Measurements from ENCODE around the gene RAPGEF4. TPM values are rescaled to one million over a fixed set of nuclear protein-coding genes. Genes with fewer than 3 reads are reported as not detected.

Gene RAPGEF4
- total and polyA plus RNA-seq, 9 of the 15 experiments (the other 6 are each of a cell fraction or from before 2014, with no cell fraction given): 0.04 to 0.33 (median 0.13) TPM; not detected in 6

GRCh38 chr2:172969166-172969565 is 233.5 kb downstream of the RAPGEF4 start (continued):
- no peak for TF ChIP-seq E2F3 (CRISPR knock-in tag; IDR thresholded peaks at IDR 0.05)
- TF ChIP-seq NCOA6 (IDR thresholded peaks at IDR 0.05): no peak
- TF ChIP-seq MYC (IDR thresholded peaks at IDR 0.05; ENCODE audit: low read depth, low read length): no peak
- no peak for TF ChIP-seq MYC (CRISPR knock-in tag; IDR thresholded peaks at IDR 0.05; ENCODE audit: borderline replicate concordance, low read depth)
- no peak for TF ChIP-seq TAF7 (tag; IDR thresholded peaks at IDR 0.05)
- TF ChIP-seq HIVEP1 (CRISPR knock-in tag; IDR thresholded peaks at IDR 0.05): no peak
- no peak for TF ChIP-seq TRIM24 (IDR thresholded peaks at IDR 0.05)
- no peak for TF ChIP-seq SRSF1 (IDR thresholded peaks at IDR 0.05; ENCODE audit: low read depth, low read length)
- no peak for TF ChIP-seq ZNF239 (CRISPR knock-in tag; IDR thresholded peaks at IDR 0.05)

- no peak overlapping the region for H3K4me2 ChIP-seq (ENCODE audit: insufficient read depth, low read length)
- ChIA-PET POLR2A (interaction anchor here (0.5 kb wide), 1 partner anchor 263 kb away, joined by 3 read pairs; no protein-coding TSS in a partner anchor), CTCF (ENCODE audit: low intra/inter-chr PET ratio) (no interaction called here)
- no peaks in the 10 kb centered on the region for H3K4me1 ChIP-seq (replicated peaks in 1 of 2; ENCODE audit: control insufficient read depth in 2 of 2, insufficient read depth in 2 of 2, low read length in 2 of 2)
- intact Hi-C loops (cut with micrococcal nuclease): no loop called here
- H3K9ac ChIP-seq (ENCODE audit: insufficient read depth in 1 of 2, low read depth in 2 of 2, low read length in 2 of 2): no peak overlapping the region
- FAIRE-seq: no peak
- no peaks in the 10 kb centered on the region for H4K20me1 ChIP-seq (replicated peaks; ENCODE audit: control insufficient read depth, insufficient read depth, low read length)
- BruUV-seq (replicated peaks): no TSS peak
- no peaks in the 10 kb centered on the region for H3K9me1 ChIP-seq (ENCODE audit: control insufficient read depth, insufficient read depth, low read length)
- H3K79me2 ChIP-seq (ENCODE audit: control insufficient read depth, insufficient read depth, low read length): no peaks in the 10 kb centered on the region
- no peak for DNase-seq (ENCODE audit: extremely low read depth in 1 of 4, low spot score in 3 of 4)
- peaks cover 18 to 33% of the 10 kb centered on the region in 2 experiments for H3K27me3 ChIP-seq (ENCODE audit: control insufficient read depth in 2 of 2, insufficient read depth in 2 of 2, low read length in 2 of 2)
- no peak overlapping the region for H2AFZ ChIP-seq (ENCODE audit: low read depth, low read length)
- no peak overlapping the region for H3K27ac ChIP-seq (ENCODE audit: extremely low read depth, low read depth, low read length)
- in situ Hi-C loops (cut with MboI): no loop called here
- H3K9me3 ChIP-seq (replicated peaks; ENCODE audit: control insufficient read depth, insufficient read depth, low read depth, low read length): no peaks in the 10 kb centered on the region
- no peaks in the 10 kb centered on the region for H3K36me3 ChIP-seq (ENCODE audit: control insufficient read depth, insufficient read depth, low read length)
- WGBS (ENCODE audit: insufficient coverage, low coverage, missing lambda C conversion rate): 0% methylated on average over 3 of the region's 3 CpGs
- no peak for ATAC-seq
- H3K4me3 ChIP-seq: no peak overlapping the region
- TF ChIP-seq ZFP30 (CRISPR knock-in tag; IDR thresholded peaks at IDR 0.05; ENCODE audit: borderline replicate concordance) (no peak), ZNF407 (IDR thresholded peaks at IDR 0.05; ENCODE audit: low read depth) (no peak), NCOA2 (IDR thresholded peaks at IDR 0.05; ENCODE audit: partially characterized antibody in 2 of 2) (no peak), HMGXB4 (CRISPR knock-in tag; IDR thresholded peaks at IDR 0.05) (no peak), KLF13 (tag; IDR thresholded peaks at IDR 0.05; ENCODE audit: borderline replicate concordance, low read depth) (no peak)
Measured at GRCh38 chr2:172969609-172970008, 234.0 kb downstream of the RAPGEF4 start.

Measured in K562 (cell line).